ENCODE measurements around the gene URM1. TPM values are rescaled to one million over a fixed set of nuclear protein-coding genes. Genes with fewer than 3 reads are reported as not detected.
"Not testable (repeated sequence)": the region's sequence is repeated elsewhere in the genome, so short reads cannot be mapped to it uniquely, and the experiment has no call there.

Gene URM1
- total RNA-seq, 1 experiment from 2014 or later: 125 TPM

GRCh38 chr9:128409450-128409849, 38.3 kb downstream of the URM1 start:
- DNase-seq (ENCODE audit: low spot score): no peak

- peak; percentile 42 for DNase-seq (ENCODE audit: low spot score)
These were observed 38.8 kb downstream of the URM1 start for GRCh38 chr9:128409978-128410377.

GRCh38 chr9:128411364-128412119, 40.4 kb downstream of the URM1 start:
- no peak for DNase-seq (ENCODE audit: low spot score)

GRCh38 chr9:128412120-128412790, 41.1 kb downstream of the URM1 start:
- no peak for DNase-seq (ENCODE audit: low spot score)

- DNase-seq (ENCODE audit: low spot score): not testable (repeated sequence)
These were observed 42.6 kb downstream of the URM1 start for GRCh38 chr9:128413728-128414127.

GRCh38 chr9:128414461-128414860, 43.3 kb downstream of the URM1 start:
- DNase-seq (ENCODE audit: low spot score): no peak

- DNase-seq (ENCODE audit: low spot score): no peak
These were observed 44.1 kb downstream of the URM1 start for GRCh38 chr9:128415281-128415680.

GRCh38 chr9:128416014-128416413, 44.8 kb downstream of the URM1 start:
- no peak for DNase-seq (ENCODE audit: low spot score)

- no peak for DNase-seq (ENCODE audit: low spot score)
These were observed 45.4 kb downstream of the URM1 start for GRCh38 chr9:128416432-128417019.

- DNase-seq (ENCODE audit: low spot score): no peak
These were observed 48.1 kb downstream of the URM1 start for GRCh38 chr9:128419061-128419925.

GRCh38 chr9:128420060-128420650, 49.0 kb downstream of the URM1 start:
- peak; percentile 65 for DNase-seq (ENCODE audit: low spot score)

- DNase-seq (ENCODE audit: low spot score): peak; percentile 42
These were observed 49.7 kb downstream of the URM1 start, which contains the start of gene CERCAM for GRCh38 chr9:128420651-128421481. TSS of gene CERCAM (plus strand) at chr9:128420857. CDS start at chr9:128420878, 21 bp downstream.

- no peak for DNase-seq (ENCODE audit: low spot score)
These were observed 50.4 kb downstream of the URM1 start for GRCh38 chr9:128421482-128421996.

- DNase-seq (ENCODE audit: low spot score): not testable (repeated sequence)
These were observed 51.0 kb downstream of the URM1 start for GRCh38 chr9:128422022-128422782.

- peak; percentile 67 for DNase-seq (ENCODE audit: low spot score)
These were observed 51.6 kb downstream of the URM1 start for GRCh38 chr9:128422783-128423150.

- peak; percentile 63 for DNase-seq (ENCODE audit: low spot score)
These were observed 52.2 kb downstream of the URM1 start for GRCh38 chr9:128423356-128423755.

- DNase-seq (ENCODE audit: low spot score): no peak
These were observed 53.1 kb downstream of the URM1 start for GRCh38 chr9:128424268-128424780.

GRCh38 chr9:128428644-128429512, 57.7 kb downstream of the URM1 start:
- peak; percentile 60 for DNase-seq (ENCODE audit: low spot score)
